CD4-positive, alpha-beta T cell treated with Interleukin-21 for 1 hour (primary cell): Measurements from ENCODE around the gene MRPS7.

Experiments
- DNase-seq: peaks from one replicate; pipeline ENCODE4 v3.0.0-alpha.2; 2020

The MRPS7 gene

DNA sequence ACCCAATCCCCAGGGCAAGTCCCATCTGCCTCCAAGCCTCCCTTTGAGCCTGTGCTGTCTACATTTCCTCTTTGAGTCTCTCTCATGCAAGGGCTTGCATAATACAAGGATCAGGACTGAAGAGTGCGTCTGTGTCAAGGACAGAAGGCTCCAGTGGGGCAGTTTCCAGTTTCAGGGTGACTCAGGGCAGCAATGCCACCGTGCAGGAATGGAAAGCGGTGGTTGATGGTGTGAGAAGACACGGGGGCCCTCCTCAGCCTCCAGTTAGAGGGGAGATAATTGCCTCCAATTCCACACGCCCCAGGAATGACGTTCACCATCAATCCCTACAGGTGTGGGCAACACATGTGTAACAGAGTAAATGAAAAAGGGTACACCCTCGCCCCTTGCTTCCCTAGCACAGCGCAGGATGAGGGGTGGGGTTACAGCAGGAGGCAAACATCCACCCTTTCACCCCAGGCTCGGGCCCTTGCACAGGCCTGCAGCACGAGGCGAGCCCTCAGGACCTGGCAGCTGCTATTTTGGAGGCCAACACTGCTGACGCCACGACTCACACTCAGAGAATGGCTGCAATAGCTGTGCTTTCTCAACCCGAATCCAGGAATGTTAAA, 52.4 kb downstream of the MRPS7 start:
- DNase-seq: no peak

DNA sequence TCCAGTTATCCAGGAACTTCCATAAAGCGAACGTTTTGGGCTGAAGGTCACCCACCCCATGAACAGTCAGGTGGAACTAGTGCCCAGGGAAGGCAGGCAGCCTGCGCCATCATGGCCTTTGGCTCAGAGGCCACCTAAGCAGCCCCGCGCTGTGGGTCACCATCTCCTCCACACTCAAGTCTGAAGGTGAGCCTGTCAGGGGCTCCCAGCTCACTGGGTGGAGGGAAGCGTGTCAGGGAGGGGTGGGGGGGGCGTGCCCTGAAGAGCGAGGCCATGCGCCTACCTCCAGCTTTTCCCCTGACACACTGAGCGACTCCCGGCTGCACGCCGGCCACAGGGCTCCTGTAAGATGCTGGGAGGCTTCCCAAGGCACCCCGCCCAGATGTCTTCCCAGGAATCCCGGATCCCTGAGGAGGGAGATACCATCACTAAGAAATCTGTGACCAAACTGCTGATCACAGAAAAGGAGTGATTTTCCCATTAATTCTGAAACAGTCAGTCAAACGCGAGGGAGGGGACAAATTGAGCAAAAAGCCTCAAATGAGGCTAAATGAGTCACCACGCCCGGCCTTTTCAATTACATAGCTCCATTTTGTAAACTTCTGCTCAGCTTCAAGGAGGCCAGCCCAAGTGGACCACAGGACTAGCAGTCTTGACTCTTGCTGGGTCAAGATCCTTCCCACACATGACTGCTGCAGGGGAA, 54.0 kb downstream of the MRPS7 start:
- no peak for DNase-seq
